Tibial nerve (tissue), 4 donors: ENCODE results near the gene ZNF740. TPM values are rescaled to one million over a fixed set of nuclear protein-coding genes. Genes with fewer than 3 reads are reported as not detected.

Experiments used
- DNase-seq, 2 donors: peaks; one replicate each; pipeline ENCODE4 v3.0.0-alpha.2; 2019; ENCODE audit warnings: low spot score in 2 of 2
- H3K27ac ChIP-seq, 4 donors: fragments of 200-600 bp; sonication (generic) in 3 of 4; one replicate each; pipeline ENCODE4 v1.5.1; 2017 to 2019; ENCODE audit warnings: mild to moderate bottlenecking in 1 of 4
- H3K27me3 ChIP-seq, 2 donors: fragments of 200-600 bp; sonication (generic) in 1 of 2; one replicate each; pipeline versions ENCODE4 v1.5.1 to v1.6.0; 2017 to 2019
- H3K36me3 ChIP-seq, 3 donors: fragments of 200-600 bp; sonication (generic); one replicate each; pipeline ENCODE4 v1.5.1; 2018 to 2019
- H3K4me1 ChIP-seq, 4 donors: fragments of 200-600 bp; sonication (generic) in 3 of 4; one replicate each; pipeline ENCODE4 v1.5.1; 2017 to 2019
- H3K4me3 ChIP-seq, 4 donors: fragments of 200-600 bp; sonication (generic) in 3 of 4; one replicate each; pipeline ENCODE4 v1.5.1; 2017 to 2019; ENCODE audit warnings: mild to moderate bottlenecking in 1 of 4, moderate library complexity in 1 of 4
- H3K9me3 ChIP-seq, 4 donors: fragments of 200-600 bp; sonication (generic) in 3 of 4; one replicate each; pipeline ENCODE4 v1.5.1; 2017 to 2019
- EP300 ChIP-seq, 2 donors: sonication (generic); formaldehyde crosslinking; IDR thresholded peaks; one replicate each; pipeline ENCODE4 v1.6.1; 2017; ENCODE audit warnings: antibody characterized with exemption in 2 of 2, mild to moderate bottlenecking in 1 of 2
- POLR2A ChIP-seq, 2 donors: fragments of 450-650 bp; IDR thresholded peaks; one replicate each; pipeline ENCODE4 v1.6.1; 2017; ENCODE audit warnings: antibody characterized with exemption in 2 of 2, mild to moderate bottlenecking in 2 of 2, moderate library complexity in 2 of 2
- WGBS, 2 donors: methylation state at CpG; one replicate each; pipeline ENCODE4 v1.1.5; 2018; 5-methylcytosine and 5-hydroxymethylcytosine counted together
- total RNA-seq, 4 donors: library from RNA; depleted of rRNA; stranded (reverse); fragments of >200 nt; gene quantifications; one replicate each; pipeline ENCODE4 v1.1.0, GENCODE V29; 2016
- TF ChIP-seq, protein P1 (sequence below), 5 experiments: fragments of 200-600 bp in 3 of 5; fragments of 450-650 bp in 2 of 5; sonication (generic) in 3 of 5; IDR thresholded peaks; one replicate each; pipeline ENCODE4 v1.5.1; 2016 to 2019; ENCODE audit warnings: antibody characterized with exemption in 5 of 5, mild to moderate bottlenecking in 3 of 5, moderate library complexity in 2 of 5

The ZNF740 gene
- total RNA-seq, 4 donors from 2014 or later: 10.2 to 67.7 (median 22.7) TPM

DNA sequence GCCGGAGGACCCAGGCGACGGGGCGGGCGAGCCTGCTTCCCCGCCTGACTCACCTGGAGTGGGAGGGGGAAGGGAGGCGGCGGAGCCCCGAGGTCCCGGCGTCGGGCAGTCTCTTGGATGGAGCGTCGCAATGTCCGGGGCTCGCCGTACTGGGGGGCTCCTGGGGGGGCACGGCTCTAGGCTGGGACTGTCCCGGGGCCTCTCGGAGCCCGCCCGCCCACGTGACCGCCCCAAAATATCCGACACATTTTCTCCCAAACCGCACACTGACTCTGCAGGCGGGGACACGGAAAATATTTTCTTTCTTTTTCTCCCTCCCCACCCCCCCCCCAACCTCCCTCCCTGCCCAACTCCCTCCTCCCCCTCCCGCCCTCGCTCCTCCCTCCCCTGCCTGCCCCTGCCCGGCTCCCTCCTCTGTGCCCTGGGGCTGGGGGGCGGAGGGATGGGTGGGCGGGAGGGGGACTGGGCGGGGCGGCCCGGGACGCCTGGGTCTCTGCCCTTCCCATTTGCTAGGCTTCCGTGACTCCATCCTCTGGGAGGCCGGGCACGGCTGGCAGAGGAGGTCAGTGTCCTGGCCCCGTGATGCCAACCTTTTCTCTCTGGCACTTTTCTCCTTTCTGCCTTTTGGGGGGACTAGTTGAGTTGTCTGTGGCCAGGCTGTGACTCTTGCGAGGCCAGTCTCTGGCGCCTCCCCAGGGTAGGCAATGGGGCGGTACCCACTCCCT is 51.6 kb downstream of the ZNF740 start, which contains the start of gene RARG:
Gene RARG, minus strand, starts transcription at position 289 of the 725 bp plus-strand sequence. CDS start 4,664 bp downstream, outside the sequence.
- H3K4me1 ChIP-seq: peaks cover 0 to 67% (median 35%) of the 10 kb centered on the region in 4 donors
- peak in 1 of 2 donors; percentile 21 for TF ChIP-seq EP300 (IDR thresholded peaks at IDR 0.05)
- no peak for TF ChIP-seq POLR2A (IDR thresholded peaks at IDR 0.05)
- H3K9me3 ChIP-seq: no peaks in the 10 kb centered on the region
- 1 to 4% methylated on average over 10 to 29 of the region's 44 CpGs for WGBS, 2 donors
- peak within 1 kb of the TSS; percentile 80 to 98 (median 92) for H3K27ac ChIP-seq
- no peaks in the 10 kb centered on the region for H3K27me3 ChIP-seq
- H3K4me3 ChIP-seq: peak within 1 kb of the TSS; percentile 47 to 89 (median 74)
- DNase-seq: peak; percentile 48 to 55
- H3K36me3 ChIP-seq: peaks cover 0 to 16% (median 0%) of the 10 kb centered on the region in 3 donors

DNA sequence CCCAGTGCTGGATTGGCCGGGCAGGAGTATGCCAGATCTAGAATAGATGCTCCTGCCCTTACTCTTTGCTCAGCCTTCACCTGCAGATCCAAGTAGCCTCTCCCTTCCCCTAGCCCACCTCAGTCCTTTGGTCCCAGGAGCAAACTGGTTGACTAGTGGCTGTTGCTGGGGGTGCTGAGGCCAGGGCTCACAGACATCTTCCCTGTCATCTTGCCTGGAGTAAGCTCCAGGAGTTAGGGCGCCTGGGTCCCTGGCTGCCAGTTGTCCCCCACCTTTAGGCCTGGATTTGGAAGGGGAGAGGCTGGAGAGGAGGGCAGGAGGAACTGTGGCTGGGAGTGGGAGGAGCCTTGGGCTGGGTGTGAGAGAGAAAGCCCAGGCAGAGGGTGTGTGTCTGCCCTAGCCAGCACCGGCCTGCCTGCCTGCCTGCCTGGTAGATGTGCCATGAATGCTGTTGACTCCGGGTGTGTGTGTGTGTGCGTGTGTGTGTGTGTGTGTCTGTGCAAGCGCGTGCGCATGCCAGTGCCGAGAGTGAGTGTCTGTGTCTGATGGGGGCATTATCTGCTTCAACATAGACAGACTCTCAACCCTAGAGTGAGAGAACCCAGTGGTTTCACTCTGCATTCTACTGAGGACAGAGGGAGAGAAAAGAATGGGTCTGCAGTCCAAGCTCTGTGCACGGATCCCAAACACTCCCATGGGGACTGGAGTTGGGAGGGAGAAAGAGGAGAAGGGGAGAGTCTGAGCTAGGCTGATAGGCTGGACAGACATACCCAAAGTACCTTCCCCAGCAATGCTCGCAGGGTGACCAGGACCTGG is 52.3 kb downstream of the ZNF740 start:
- Histone ChIP-seq H3K27ac (peak overlapping the region; percentile 80 to 98 (median 92)), H3K4me1 (peaks cover 0 to 67% (median 35%) of the 10 kb centered on the region in 4 donors), H3K36me3 (peaks cover 0 to 9% (median 0%) of the 10 kb centered on the region in 3 donors), H3K27me3 (no peaks in the 10 kb centered on the region), H3K9me3 (no peaks in the 10 kb centered on the region), H3K4me3 (peak overlapping the region; percentile 47 to 89 (median 74))
- DNase-seq: peak; percentile 48 to 54
- TF ChIP-seq EP300 (IDR thresholded peaks at IDR 0.05) (no peak), POLR2A (IDR thresholded peaks at IDR 0.05) (peak in 1 of 2 donors; percentile 17)
- TF ChIP-seq, protein P1, sequence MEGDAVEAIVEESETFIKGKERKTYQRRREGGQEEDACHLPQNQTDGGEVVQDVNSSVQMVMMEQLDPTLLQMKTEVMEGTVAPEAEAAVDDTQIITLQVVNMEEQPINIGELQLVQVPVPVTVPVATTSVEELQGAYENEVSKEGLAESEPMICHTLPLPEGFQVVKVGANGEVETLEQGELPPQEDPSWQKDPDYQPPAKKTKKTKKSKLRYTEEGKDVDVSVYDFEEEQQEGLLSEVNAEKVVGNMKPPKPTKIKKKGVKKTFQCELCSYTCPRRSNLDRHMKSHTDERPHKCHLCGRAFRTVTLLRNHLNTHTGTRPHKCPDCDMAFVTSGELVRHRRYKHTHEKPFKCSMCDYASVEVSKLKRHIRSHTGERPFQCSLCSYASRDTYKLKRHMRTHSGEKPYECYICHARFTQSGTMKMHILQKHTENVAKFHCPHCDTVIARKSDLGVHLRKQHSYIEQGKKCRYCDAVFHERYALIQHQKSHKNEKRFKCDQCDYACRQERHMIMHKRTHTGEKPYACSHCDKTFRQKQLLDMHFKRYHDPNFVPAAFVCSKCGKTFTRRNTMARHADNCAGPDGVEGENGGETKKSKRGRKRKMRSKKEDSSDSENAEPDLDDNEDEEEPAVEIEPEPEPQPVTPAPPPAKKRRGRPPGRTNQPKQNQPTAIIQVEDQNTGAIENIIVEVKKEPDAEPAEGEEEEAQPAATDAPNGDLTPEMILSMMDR (IDR thresholded peaks at IDR 0.05): peak in 1 of 5 experiments; percentile 19
- WGBS, 2 donors: 9 to 16% methylated on average over 11 of the region's 11 CpGs

DNA sequence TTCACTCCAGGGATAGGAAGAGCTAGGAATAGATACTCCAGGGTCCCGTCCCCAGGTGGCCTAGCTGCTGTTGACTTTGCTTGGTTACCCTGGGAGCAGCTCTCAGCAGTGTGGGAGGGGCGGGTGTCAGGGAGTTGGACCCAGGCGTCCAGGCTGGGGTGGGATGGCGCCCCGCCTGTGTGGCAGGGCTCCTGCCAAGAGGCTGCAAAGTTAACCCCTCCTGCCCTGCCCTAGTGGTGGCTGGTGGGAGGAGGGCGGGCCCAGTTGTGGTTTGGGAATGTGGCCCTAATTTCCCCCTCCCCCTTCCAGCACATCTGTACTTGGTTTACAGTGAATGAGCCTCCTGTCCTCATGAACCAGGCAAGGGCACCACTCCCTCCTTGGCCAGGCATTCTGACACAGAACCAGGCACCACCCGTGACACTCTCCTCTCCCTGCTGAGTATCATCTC is 53.2 kb downstream of the ZNF740 start:
- Histone ChIP-seq H3K27ac (peak overlapping the region; percentile 2 to 98 (median 92)), H3K9me3 (no peaks in the 10 kb centered on the region), H3K36me3 (peaks cover 0 to 5% (median 0%) of the 10 kb centered on the region in 3 donors), H3K4me3 (peak overlapping the region in 1 of 4 donors; percentile 74), H3K4me1 (peaks cover 0 to 63% (median 35%) of the 10 kb centered on the region in 4 donors), H3K27me3 (no peaks in the 10 kb centered on the region)
- no peak for DNase-seq
- TF ChIP-seq POLR2A (IDR thresholded peaks at IDR 0.05) (no peak), EP300 (IDR thresholded peaks at IDR 0.05) (no peak)
- TF ChIP-seq, protein P1 (IDR thresholded peaks at IDR 0.05): no peak
- 16 to 27% methylated on average over 3 to 7 of the region's 7 CpGs for WGBS, 2 donors

DNA sequence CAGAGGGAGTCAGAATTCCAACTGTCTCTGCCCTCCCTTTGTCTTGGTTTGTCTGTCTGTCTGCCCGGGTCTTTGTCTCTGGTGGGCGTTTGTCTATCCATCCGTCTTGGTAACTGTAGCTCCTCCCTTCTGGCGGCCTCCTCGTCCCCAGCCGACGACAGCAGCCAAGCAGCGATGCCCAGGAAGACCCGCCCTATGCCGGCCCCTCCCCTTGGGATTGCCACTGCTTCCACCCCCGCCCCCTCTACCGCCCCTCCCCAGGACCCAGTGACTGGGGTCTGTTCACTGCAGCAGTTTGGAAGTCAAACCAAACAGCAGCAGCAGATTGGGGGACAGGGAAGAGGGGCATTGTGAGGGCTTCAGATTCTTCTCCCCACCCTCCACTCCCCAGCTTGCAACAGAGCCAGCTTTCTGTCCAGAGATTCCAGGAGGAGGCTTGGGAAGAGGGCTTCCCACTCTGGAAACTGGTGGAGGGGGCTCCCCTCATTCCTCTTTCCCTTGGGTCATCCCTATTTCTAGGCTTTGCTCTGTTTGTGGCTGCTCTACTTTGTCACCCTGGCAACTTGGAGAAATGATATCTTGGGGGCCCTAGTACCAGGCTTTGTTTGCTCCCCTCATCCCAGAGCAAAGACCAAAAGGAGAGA is 53.9 kb downstream of the ZNF740 start:
- TF ChIP-seq POLR2A (IDR thresholded peaks at IDR 0.05) (no peak), EP300 (IDR thresholded peaks at IDR 0.05) (no peak)
- Histone ChIP-seq H3K4me3 (no peak overlapping the region), H3K27ac (peak overlapping the region; percentile 2 to 98 (median 92))

DNA sequence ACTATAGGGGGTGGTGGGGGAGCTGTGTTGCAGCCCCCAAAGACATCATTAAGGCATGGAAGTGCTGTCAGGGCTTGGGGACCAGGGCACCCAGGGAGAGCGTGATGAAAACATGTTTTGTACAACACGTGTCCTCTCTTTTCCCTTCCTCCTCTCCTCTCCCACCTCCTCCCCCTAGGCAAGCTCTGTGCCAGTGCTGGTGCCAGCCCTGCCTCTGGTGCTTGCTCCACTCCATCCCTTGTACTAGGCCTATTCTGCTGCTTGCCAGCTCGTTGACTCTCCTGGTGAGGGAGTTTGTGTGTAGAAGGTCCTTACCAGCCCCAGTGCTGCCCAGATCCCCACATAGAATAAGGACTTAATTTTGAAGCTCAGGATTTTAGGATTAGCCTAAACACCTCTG is 54.6 kb downstream of the ZNF740 start:
- no peak overlapping the region for H3K4me3 ChIP-seq
- H3K36me3 ChIP-seq: no peaks in the 10 kb centered on the region
- H3K27me3 ChIP-seq: no peaks in the 10 kb centered on the region
- 15 to 34% methylated on average over 2 to 3 of the region's 3 CpGs for WGBS, 2 donors
- DNase-seq: no peak
- H3K4me1 ChIP-seq: peaks cover 0 to 50% (median 34%) of the 10 kb centered on the region in 4 donors
- no peaks in the 10 kb centered on the region for H3K9me3 ChIP-seq
- peak overlapping the region in 3 of 4 donors; percentile 90 to 98 (median 93) for H3K27ac ChIP-seq
- TF ChIP-seq, protein P1 (IDR thresholded peaks at IDR 0.05): no peak
- TF ChIP-seq EP300 (IDR thresholded peaks at IDR 0.05) (no peak), POLR2A (IDR thresholded peaks at IDR 0.05) (no peak)

More for the DNA sequence above, 53.9 kb downstream of the ZNF740 start:
- WGBS, 2 donors: 2 to 5% methylated on average over 11 to 12 of the region's 12 CpGs
- DNase-seq: no peak
- peaks cover 0 to 3% (median 0%) of the 10 kb centered on the region in 3 donors for H3K36me3 ChIP-seq
- H3K4me1 ChIP-seq: peaks cover 0 to 56% (median 35%) of the 10 kb centered on the region in 4 donors
- no peaks in the 10 kb centered on the region for H3K9me3 ChIP-seq
- H3K27me3 ChIP-seq: no peaks in the 10 kb centered on the region
